Choroid plexus epithelial cell (primary cell): ENCODE data around the gene DKC1.

Experiments used
- DNase-seq: peaks from one replicate; pipeline ENCODE4 v3.0.0-alpha.2; 2010; ENCODE audit warnings: low read depth
- H3K4me3 ChIP-seq: 2 replicates; pipeline ENCODE4 v1.5.1; 2011; ENCODE audit warnings: low read depth, mild to moderate bottlenecking, control low read depth, low read length, moderate library complexity
- TF ChIP-seq, protein P1 (sequence below): conservative IDR thresholded peaks from 2 replicates; pipeline ENCODE4 v1.5.1; 2011; ENCODE audit warnings: low read depth, mild to moderate bottlenecking, control low read depth, inconsistent platforms, low read length, moderate library complexity

The DKC1 gene

DNA sequence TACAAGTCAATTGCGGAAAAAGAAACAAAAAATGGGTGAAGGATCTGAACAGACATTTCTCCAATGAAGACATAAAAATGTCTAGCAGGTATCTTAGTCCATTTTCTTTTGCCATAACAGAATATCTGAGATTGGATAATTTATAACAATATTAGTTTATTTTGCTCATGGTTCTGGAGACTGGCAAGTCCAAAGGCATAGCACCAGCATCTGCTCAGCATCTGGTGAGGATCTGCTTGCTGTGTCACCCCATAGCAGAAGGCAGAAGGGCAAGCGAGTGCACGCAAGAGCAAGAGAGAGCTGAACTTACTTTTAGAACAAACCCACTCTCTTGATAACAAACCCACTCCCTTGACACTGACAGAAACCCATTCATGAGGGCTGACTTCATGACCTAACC lies 41.5 kb upstream of the DKC1 start:
- no peak for DNase-seq
- no peak overlapping the region for H3K4me3 ChIP-seq
- TF ChIP-seq, protein P1, sequence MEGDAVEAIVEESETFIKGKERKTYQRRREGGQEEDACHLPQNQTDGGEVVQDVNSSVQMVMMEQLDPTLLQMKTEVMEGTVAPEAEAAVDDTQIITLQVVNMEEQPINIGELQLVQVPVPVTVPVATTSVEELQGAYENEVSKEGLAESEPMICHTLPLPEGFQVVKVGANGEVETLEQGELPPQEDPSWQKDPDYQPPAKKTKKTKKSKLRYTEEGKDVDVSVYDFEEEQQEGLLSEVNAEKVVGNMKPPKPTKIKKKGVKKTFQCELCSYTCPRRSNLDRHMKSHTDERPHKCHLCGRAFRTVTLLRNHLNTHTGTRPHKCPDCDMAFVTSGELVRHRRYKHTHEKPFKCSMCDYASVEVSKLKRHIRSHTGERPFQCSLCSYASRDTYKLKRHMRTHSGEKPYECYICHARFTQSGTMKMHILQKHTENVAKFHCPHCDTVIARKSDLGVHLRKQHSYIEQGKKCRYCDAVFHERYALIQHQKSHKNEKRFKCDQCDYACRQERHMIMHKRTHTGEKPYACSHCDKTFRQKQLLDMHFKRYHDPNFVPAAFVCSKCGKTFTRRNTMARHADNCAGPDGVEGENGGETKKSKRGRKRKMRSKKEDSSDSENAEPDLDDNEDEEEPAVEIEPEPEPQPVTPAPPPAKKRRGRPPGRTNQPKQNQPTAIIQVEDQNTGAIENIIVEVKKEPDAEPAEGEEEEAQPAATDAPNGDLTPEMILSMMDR = no peak

DNA sequence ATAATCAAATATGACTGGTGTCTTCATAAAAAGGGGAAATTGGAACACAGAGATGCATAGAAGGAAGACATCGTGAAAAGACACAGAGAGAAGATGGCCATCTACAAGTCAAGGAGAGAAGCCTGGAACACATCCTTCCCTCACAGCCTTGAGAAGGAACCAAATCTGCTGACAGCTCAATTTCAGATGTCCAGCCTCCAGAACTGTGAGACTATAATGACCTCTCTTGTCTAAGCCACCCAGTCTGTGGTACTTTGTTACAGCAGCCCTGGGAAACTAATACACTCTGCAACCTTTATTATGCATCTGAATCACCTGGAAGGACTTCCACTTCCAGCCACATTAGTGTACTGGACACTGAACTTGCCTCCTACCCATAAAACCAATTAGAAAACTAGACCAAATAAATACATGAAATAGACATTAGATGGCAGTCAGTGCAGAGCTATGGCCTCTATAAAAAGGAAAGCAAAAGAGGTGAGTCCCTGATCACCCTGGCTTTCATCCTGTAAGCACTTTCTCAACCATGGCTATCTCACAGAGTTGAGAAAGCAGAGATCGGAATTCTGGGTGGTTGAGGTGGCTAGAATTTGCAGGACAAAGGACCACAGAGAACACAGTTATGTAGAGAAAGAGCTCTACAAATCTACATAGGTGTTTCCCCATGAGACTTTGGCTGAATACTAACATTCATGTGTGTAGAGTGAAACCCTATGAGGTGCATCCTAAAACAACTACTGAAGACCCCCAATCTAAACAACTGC lies 37.5 kb upstream of the DKC1 start:
- H3K4me3 ChIP-seq = no peak overlapping the region
- DNase-seq = no peak
- TF ChIP-seq, protein P1 = no peak

DNA sequence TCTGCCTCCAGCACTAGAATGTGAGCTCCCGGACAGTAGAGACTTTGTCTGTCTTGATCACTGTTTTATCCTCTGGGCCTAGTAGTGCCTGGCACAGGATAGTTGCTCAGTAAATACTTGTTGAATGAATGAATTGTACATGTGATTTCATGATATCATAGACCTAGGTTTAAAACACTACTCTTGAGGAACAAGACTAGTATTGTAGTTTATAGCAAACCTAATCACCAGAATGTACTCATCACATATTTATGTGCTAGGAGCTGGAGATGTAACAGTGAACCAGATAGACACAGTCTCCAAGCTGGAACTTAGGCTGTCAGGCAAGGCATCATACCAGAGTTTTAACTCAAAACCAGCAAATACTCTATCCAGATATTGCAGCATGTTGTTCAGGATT lies 35.2 kb upstream of the DKC1 start:
- no peak overlapping the region for H3K4me3 ChIP-seq
- peak; percentile 42 for DNase-seq
- TF ChIP-seq, protein P1 = no peak

DNA sequence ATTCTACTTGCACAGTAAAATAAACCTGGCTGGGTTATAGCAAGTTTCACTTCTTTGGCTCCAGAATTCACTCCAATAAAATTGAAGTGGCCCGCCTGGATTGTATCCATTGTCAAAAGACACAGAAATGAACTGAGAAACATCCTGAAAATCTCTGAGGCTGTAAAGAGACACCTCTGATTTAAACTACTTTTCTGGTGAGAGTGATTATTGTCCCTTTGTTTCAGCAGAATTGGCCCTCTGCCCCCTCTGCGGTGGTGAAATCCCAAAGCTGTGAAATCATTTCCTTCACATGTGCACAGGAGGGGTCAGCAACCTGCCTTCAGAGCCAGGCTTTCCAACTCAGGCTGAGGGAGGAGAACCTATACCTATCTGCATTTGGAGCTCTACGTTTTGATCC lies 34.8 kb upstream of the DKC1 start:
- peak; percentile 77 for DNase-seq
- no peak overlapping the region for H3K4me3 ChIP-seq
- TF ChIP-seq, protein P1 = no peak

DNA sequence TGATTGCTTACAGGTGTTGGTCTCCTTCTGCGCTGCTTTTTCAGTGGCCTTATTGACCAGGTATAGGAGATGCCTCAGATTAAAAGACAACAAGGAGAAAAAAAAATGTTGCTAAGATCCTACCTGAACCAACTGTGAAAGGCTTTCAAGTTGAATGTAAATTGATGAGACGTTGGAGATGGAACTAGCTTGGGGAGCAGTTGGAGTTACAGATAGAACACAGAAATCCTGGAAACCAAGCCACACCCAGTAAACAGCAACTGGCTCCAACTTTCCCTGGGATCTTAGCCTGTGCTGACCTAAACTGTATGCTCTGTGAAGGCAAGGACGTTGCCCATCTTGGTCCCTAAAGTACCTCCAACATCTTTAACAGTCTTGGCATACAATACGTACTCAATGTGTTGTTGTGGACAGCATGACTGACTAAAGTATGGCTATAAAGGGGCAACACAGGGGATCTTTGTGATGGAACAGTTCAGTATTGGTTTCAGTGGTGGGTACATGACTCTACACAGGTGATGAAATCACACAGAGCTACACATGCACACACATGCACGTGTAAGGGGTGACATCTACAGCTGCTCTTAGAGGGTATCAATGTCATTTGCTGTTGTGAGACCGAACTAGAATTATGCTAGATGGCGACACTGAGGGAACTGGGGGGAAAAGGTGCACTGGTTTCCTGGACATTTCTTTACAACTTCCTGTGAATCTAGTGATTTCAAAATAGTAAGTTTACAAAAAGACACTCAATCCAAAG lies 34.1 kb upstream of the DKC1 start:
- TF ChIP-seq, protein P1 = no peak
- DNase-seq = no peak
- no peak overlapping the region for H3K4me3 ChIP-seq

DNA sequence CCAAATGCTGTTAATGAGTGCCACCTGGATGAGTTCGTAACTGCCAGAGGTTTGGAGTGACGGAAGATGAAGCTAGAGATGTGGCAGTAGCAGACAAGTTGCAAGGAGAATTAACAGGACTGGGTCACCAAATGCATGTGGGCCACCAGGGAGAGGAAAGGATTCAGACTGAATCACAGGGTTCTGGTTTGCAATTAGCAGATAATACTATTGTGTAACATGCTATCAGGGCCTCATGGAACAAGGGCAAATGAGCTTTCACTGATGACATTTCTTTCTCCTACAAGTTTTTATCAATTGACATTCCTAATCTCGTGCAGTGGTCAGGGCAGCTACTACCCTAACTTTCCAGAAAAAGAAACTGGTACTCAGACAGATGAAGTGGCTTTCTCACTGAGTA lies 33.2 kb upstream of the DKC1 start:
- no peak overlapping the region for H3K4me3 ChIP-seq
- TF ChIP-seq, protein P1 = no peak
- DNase-seq = no peak
